A673 (cell line): ENCODE data around the gene NCOR2.

Source experiments
- EZH2 ChIP-seq: fragments of 200-600 bp; sonication (generic); IDR thresholded peaks from 2 replicates; pipeline ENCODE4 v1.6.1; 2017; ENCODE audit warnings: borderline replicate concordance, low read depth, mild to moderate bottlenecking, mixed read lengths, antibody characterized with exemption, low read length; ENCODE audit not compliant: poor library complexity, severe bottlenecking
- TF ChIP-seq, protein P1 (sequence below): fragments of 300-800, 200-600 bp; sonication (generic); conservative IDR thresholded peaks from 2 replicates; pipeline ENCODE4 v1.5.1; 2017; ENCODE audit warnings: low read depth, mild to moderate bottlenecking, antibody characterized with exemption, low read length, moderate library complexity, mixed read lengths

- TF ChIP-seq EZH2, result no peak
- TF ChIP-seq, protein P1, sequence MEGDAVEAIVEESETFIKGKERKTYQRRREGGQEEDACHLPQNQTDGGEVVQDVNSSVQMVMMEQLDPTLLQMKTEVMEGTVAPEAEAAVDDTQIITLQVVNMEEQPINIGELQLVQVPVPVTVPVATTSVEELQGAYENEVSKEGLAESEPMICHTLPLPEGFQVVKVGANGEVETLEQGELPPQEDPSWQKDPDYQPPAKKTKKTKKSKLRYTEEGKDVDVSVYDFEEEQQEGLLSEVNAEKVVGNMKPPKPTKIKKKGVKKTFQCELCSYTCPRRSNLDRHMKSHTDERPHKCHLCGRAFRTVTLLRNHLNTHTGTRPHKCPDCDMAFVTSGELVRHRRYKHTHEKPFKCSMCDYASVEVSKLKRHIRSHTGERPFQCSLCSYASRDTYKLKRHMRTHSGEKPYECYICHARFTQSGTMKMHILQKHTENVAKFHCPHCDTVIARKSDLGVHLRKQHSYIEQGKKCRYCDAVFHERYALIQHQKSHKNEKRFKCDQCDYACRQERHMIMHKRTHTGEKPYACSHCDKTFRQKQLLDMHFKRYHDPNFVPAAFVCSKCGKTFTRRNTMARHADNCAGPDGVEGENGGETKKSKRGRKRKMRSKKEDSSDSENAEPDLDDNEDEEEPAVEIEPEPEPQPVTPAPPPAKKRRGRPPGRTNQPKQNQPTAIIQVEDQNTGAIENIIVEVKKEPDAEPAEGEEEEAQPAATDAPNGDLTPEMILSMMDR, result no peak
These were observed 31.9 kb upstream of the NCOR2 start for GRCh38 chr12:124599074-124599999.
